ENCODE data around the gene C6orf132.
"Not testable (repeated sequence)": the region's sequence is repeated elsewhere in the genome, so short reads cannot be mapped to it uniquely, and the experiment has no call there.

Gene C6orf132

GRCh38 chr6:42171813-42172581, 29.6 kb upstream of the C6orf132 start:
- DNase-seq (ENCODE audit: low read depth): no peak
- TF ChIP-seq, protein P1, sequence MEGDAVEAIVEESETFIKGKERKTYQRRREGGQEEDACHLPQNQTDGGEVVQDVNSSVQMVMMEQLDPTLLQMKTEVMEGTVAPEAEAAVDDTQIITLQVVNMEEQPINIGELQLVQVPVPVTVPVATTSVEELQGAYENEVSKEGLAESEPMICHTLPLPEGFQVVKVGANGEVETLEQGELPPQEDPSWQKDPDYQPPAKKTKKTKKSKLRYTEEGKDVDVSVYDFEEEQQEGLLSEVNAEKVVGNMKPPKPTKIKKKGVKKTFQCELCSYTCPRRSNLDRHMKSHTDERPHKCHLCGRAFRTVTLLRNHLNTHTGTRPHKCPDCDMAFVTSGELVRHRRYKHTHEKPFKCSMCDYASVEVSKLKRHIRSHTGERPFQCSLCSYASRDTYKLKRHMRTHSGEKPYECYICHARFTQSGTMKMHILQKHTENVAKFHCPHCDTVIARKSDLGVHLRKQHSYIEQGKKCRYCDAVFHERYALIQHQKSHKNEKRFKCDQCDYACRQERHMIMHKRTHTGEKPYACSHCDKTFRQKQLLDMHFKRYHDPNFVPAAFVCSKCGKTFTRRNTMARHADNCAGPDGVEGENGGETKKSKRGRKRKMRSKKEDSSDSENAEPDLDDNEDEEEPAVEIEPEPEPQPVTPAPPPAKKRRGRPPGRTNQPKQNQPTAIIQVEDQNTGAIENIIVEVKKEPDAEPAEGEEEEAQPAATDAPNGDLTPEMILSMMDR (IDR thresholded peaks at IDR 0.05; ENCODE audit: low read length, missing control alignments): no peak
- H3K4me3 ChIP-seq (replicated peaks; ENCODE audit: low read depth, low read length): no peak overlapping the region

DNA sequence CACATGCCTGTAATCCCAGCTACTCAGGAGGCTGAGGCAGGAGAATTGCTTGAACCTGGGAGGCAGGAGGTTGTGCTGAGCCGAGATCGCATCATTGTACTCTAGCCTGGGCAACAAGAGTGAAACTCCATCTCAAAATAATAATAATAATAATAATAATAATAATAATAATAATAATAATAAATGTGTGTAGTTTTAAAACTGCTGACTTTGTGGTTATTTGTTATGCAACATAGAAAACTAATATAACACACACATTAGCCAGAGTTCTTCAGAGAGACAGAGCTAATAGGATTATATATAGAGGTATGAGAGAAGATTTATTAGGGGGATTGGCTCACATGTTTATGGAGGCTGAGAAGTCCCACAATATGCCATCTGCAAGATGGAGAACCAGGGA, 27.4 kb upstream of the C6orf132 start:
- not testable (repeated sequence) for DNase-seq (ENCODE audit: low read depth); H3K4me3 ChIP-seq (replicated peaks; ENCODE audit: low read depth, low read length)

DNA sequence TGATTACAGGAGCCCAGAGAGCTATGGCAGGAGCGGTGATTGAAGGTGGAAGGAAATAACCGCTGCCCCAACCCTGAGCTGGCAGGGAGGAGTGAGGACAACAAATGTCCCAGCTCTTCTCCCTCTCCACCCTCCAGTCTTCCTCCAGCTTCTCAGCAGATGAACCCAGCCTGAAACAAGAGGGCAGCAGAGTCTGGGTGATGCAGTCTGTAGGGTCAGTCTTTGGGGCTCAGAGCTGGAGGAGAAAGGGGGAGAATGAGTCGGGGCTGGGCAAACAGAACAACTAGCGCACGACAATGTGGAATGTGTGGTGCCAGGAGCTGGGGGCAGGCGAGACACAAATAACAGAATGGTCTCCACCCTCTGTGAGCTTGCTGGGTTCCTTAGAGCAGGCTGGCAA, 26.2 kb upstream of the C6orf132 start:
- DNase-seq (ENCODE audit: low read depth): no peak
- H3K4me3 ChIP-seq (replicated peaks; ENCODE audit: low read depth, low read length): no peak overlapping the region
- TF ChIP-seq, protein P1 (IDR thresholded peaks at IDR 0.05; ENCODE audit: low read length, missing control alignments): peak; percentile 6

DNA sequence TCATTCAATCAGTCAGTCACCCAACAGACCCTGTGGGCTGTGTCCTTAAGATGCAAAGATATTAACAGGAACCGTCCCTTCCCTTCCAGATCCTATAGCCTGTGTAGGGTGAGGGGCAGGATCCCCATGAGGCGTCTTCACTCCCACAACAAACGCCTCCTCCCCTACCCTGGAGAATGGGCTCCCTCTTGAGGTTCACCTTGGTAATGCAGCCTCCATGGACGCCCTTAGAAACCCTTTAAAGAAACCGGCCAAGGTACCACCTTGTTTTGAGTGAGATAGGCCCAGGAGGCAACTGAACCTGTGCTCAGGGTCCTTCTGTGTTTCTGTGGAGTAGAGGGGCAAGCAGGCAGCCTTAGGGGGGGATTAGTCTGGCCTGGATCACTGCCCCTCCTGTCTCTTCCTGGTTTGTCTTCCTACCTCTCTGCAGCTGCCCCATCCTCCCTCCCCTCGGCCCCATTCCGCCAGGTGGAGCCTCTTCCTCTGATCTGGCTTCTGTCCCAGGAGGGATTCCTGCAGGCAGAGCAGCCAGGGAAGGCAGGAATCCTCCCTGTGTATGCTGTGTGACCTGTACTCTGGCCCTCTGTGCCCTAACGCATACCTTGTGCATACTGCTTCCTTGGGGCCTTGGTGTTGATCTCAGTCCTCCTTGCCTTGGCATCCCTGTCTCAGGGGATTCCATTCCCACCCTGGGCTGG, 24.2 kb upstream of the C6orf132 start:
- H3K4me3 ChIP-seq (replicated peaks; ENCODE audit: low read depth, low read length): no peak overlapping the region
- TF ChIP-seq, protein P1 (IDR thresholded peaks at IDR 0.05; ENCODE audit: low read length, missing control alignments): peak; percentile 96
- DNase-seq (ENCODE audit: low read depth): peak; percentile 81

- TF ChIP-seq, protein P1 (IDR thresholded peaks at IDR 0.05; ENCODE audit: low read length, missing control alignments): no peak
- no peak overlapping the region for H3K4me3 ChIP-seq (replicated peaks; ENCODE audit: low read depth, low read length)
- no peak for DNase-seq (ENCODE audit: low read depth)
These were observed 22.6 kb upstream of the C6orf132 start for GRCh38 chr6:42165016-42165415.

DNA sequence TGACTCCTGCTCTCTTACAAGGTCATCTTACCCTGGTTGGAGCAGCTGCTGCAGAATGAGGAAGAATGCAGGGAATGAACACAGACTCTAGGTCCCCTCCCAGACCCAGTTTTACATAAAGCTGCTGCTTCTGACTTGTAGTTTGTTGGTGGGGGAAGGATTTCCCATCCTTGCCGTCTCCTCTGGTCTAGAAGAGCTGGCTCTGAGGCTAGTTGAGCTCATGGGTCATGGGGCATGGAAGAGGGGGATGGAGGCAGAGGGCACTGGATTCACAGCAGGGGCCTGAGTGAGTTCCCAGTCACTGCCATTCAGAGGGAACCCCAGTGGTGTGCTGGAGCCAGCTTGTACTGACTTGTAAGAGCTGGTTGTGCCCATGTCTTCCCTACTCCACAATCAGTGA, 21.6 kb upstream of the C6orf132 start:
- no peak for DNase-seq (ENCODE audit: low read depth)
- TF ChIP-seq, protein P1 (IDR thresholded peaks at IDR 0.05; ENCODE audit: low read length, missing control alignments): no peak
- H3K4me3 ChIP-seq (replicated peaks; ENCODE audit: low read depth, low read length): no peak overlapping the region

DNA sequence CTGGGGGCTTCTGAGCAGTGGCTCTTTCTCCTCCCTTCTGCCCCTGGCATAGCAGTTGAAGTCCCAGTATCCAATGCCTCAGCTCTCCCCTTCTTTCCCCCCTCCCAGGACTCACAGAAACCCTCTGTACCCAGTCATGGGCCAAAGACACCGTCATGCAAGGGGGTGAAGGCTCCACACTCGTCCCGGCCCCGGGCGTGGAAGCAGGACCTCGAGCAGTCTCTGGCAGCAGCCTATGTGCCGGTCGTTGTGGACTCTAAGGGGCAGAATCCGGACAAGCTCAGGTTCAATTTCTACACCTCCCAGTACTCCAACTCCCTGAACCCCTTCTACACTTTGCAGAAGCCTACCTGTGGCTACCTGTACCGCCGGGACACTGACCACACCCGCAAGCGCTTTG, 20.4 kb upstream of the C6orf132 start:
- no peak overlapping the region for H3K4me3 ChIP-seq (replicated peaks; ENCODE audit: low read depth, low read length)
- no peak for DNase-seq (ENCODE audit: low read depth)
- TF ChIP-seq, protein P1 (IDR thresholded peaks at IDR 0.05; ENCODE audit: low read length, missing control alignments): no peak

Data from fibroblast of pulmonary artery (primary cell).